Astrocyte (in vitro differentiated cells and primary cell): ENCODE results near the gene EMX2.

ENCODE experiments used
- CTCF ChIP-seq: IDR thresholded peaks from 2 replicates; pipeline ENCODE4 v1.5.1; 2011; ENCODE audit warnings: low read depth, mild to moderate bottlenecking, inconsistent platforms, low read length, moderate library complexity; ENCODE audit not compliant: insufficient read depth
- EZH2 ChIP-seq: IDR thresholded peaks from 2 replicates; pipeline ENCODE4 v1.6.1; 2012; ENCODE audit warnings: mild to moderate bottlenecking, low read length, inconsistent platforms; ENCODE audit not compliant: insufficient read depth

GRCh38 chr10:117570880-117571279 lies 28.3 kb downstream of the EMX2 start:
- TF ChIP-seq CTCF (no peak), EZH2 (no peak)
